Neutrophil (primary cell): ENCODE data around the gene SLC9B1.
"Not testable (repeated sequence)": the region's sequence is repeated elsewhere in the genome, so short reads cannot be mapped to it uniquely, and the experiment has no call there.

Experiments used
- H3K27ac ChIP-seq: fragments of 200-600 bp; sonication (generic); 2 replicates; pipeline ENCODE4 v1.5.1; 2016; ENCODE audit warnings: mild to moderate bottlenecking, moderate library complexity
- H3K27me3 ChIP-seq: fragments of 200-600 bp; sonication (generic); 2 replicates; pipeline ENCODE4 v1.6.0; 2016; ENCODE audit warnings: mild to moderate bottlenecking
- H3K36me3 ChIP-seq: fragments of 200-600 bp; sonication (generic); 2 replicates; pipeline ENCODE4 v1.5.1; 2017
- H3K4me1 ChIP-seq, 2 experiments: fragments of 200-600 bp in 1 of 2; sonication (generic) in 1 of 2; 1 replicate in 1 of 2; 2 replicates in 1 of 2; pipeline versions ENCODE4 v1.5.1 to v1.6.1; 2013 to 2016; ENCODE audit warnings: low read depth in 1 of 2, low read length in 1 of 2, mild to moderate bottlenecking in 1 of 2, moderate library complexity in 1 of 2; ENCODE audit not compliant: control insufficient read depth in 1 of 2, insufficient read depth in 1 of 2
- H3K4me3 ChIP-seq, 2 experiments: fragments of 200-600 bp in 1 of 2; sonication (generic) in 1 of 2; 1 replicate in 1 of 2; 2 replicates in 1 of 2; pipeline ENCODE4 v1.5.1; 2013 to 2016; ENCODE audit warnings: low read depth in 1 of 2, low read length in 1 of 2, mild to moderate bottlenecking in 1 of 2, moderate library complexity in 1 of 2
- H3K9me3 ChIP-seq: fragments of 200-600 bp; sonication (generic); 2 replicates; pipeline ENCODE4 v1.5.1; 2016
- TF ChIP-seq, protein P1 (sequence below): fragments of 200-600 bp; sonication (generic); IDR thresholded peaks from 2 replicates; pipeline ENCODE4 v1.5.1; 2016; ENCODE audit warnings: antibody characterized with exemption

SLC9B1 gene

DNA sequence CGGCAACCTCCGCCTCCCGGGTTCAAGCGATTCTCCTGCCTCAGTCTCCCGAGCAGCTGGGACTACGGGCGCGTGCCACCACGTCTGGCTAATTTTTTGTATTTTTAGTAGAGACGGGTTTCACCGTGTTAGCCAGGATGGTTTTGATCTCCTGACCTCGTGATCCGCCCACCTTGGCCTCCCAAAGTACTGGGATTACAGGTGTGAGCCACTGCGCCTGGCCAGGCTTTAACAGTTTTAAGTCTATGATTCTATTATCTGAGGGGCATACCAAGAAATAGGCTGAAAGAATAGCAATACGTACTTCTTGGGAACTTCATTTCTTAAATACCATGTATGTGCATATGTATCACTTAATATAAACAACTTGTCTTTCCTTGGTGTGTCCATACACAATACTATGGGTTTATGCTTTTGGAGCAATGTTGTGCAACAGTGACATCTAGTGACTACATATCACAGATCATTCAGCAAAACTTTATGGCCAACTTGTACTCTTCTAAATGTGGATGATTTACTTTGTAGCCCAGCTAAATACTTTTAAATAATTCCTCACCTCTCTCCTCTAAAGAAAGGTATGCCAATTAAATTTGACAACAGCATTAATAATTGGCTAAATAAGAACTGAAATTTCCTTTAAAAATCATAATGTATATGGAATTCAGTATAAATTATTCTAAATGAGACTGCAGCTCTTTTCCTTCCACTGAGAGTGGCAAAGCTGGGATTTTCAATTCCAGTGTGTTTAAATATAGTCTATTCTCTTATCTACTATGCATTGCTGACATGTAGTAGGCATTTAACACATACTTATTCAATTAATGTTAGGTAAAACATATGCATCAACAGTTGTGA lies 10.4 kb downstream of the SLC9B1 start:
- H3K4me3 ChIP-seq: no peak overlapping the region
- H3K27me3 ChIP-seq: no peaks in the 10 kb centered on the region
- no peak overlapping the region for H3K27ac ChIP-seq
- no peaks in the 10 kb centered on the region for H3K4me1 ChIP-seq
- TF ChIP-seq, protein P1, sequence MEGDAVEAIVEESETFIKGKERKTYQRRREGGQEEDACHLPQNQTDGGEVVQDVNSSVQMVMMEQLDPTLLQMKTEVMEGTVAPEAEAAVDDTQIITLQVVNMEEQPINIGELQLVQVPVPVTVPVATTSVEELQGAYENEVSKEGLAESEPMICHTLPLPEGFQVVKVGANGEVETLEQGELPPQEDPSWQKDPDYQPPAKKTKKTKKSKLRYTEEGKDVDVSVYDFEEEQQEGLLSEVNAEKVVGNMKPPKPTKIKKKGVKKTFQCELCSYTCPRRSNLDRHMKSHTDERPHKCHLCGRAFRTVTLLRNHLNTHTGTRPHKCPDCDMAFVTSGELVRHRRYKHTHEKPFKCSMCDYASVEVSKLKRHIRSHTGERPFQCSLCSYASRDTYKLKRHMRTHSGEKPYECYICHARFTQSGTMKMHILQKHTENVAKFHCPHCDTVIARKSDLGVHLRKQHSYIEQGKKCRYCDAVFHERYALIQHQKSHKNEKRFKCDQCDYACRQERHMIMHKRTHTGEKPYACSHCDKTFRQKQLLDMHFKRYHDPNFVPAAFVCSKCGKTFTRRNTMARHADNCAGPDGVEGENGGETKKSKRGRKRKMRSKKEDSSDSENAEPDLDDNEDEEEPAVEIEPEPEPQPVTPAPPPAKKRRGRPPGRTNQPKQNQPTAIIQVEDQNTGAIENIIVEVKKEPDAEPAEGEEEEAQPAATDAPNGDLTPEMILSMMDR: peak; percentile 51
- H3K36me3 ChIP-seq: no peaks in the 10 kb centered on the region
- H3K9me3 ChIP-seq: no peaks in the 10 kb centered on the region

DNA sequence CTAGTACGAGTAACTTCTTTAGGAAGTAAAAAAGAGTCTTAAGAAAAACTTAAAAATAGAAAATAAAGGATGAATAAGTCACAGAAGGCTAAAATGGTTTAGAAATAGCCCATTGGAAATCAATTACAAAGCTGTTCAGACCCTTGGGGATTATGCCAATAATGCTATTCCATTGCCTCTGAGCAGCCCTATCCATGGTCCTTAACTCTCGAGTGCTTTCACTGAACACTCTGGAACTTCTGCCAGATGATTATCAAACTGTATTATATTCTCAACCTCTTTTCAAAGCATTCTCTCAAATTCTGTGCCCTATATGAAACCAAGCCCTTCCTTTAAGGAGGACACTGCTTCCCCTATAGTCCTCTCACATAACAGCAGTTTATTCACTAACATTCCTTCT lies 17.0 kb downstream of the SLC9B1 start:
- Histone ChIP-seq H3K4me3 (no peak overlapping the region), H3K9me3 (no peaks in the 10 kb centered on the region), H3K36me3 (no peaks in the 10 kb centered on the region), H3K4me1 (no peaks in the 10 kb centered on the region), H3K27me3 (no peaks in the 10 kb centered on the region), H3K27ac (no peak overlapping the region)
- TF ChIP-seq, protein P1: no peak

DNA sequence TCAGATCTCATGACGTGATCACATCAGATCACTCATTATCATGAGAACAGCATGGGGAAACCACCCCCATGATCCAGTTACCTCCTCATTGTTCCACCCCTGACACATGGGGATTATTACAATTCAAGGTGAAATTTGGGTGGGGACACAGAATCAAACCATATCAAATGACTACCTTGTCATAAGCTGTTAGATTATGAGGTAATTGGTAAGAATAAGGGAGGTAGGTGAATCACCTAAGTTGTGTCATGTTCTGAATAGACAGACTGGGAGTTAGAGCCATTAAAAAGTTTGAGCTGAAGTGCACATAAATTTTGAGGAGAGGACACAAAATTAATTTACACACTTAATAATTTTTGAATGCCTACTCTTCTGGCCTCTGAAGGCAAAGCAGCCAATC lies 24.7 kb downstream of the SLC9B1 start:
- Histone ChIP-seq H3K4me1 (no peaks in the 10 kb centered on the region), H3K36me3 (no peaks in the 10 kb centered on the region), H3K27ac (no peak overlapping the region), H3K27me3 (no peaks in the 10 kb centered on the region), H3K4me3 (no peak overlapping the region), H3K9me3 (no peaks in the 10 kb centered on the region)
- TF ChIP-seq, protein P1: no peak

DNA sequence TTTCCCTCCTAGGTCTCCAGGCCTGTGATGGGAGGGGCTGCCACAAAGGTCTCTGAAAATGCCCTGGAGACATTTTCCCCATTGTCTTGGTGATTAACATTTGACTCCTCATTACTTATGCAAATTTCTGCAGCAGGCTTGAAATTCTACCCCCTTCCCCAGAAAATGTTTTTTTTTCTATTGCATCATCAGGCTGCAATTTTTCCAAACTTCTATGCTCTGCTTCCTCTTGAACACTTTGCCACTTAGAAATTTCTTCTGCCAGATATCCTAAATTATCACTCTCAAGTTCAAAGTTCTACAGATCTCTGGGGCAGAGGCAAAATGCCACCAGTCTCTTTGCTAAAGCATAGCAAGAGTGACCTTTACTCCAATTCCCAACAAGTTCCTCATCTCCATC lies 25.5 kb downstream of the SLC9B1 start:
- H3K4me3 ChIP-seq, H3K9me3 ChIP-seq, H3K27ac ChIP-seq, H3K4me1 ChIP-seq, H3K36me3 ChIP-seq, H3K27me3 ChIP-seq: not testable (repeated sequence)

DNA sequence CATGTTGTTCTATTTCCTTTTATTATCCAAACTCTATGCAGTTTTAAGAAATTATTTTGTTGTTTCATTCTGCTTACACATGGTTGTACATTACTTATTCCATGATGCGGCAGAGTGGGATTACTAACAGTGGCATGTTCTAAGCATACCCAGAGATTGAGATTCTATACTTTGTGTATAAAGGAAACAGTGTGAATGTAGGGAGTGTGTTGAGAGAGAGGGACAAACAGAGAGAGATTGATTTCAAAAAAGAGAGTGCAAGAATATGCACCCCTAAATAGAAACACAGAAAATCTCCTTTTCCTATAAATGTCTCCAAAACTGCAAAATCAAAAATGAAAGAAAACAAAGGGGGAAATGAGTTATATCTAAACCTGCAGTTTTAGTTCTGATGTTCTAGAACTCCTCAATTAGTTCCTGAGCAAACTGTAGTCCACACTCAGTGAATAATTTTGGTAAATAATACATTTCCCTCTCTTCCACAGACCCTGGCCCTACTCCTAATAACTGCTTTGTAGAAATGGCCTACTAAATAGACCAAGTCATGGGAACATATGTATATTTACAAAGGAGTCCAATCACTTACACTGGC lies 31.0 kb downstream of the SLC9B1 start:
- H3K27ac ChIP-seq: no peak overlapping the region
- no peak overlapping the region for H3K4me3 ChIP-seq
- TF ChIP-seq, protein P1: no peak
- H3K9me3 ChIP-seq: no peaks in the 10 kb centered on the region
- H3K27me3 ChIP-seq: no peaks in the 10 kb centered on the region
- no peaks in the 10 kb centered on the region for H3K4me1 ChIP-seq
- no peaks in the 10 kb centered on the region for H3K36me3 ChIP-seq

DNA sequence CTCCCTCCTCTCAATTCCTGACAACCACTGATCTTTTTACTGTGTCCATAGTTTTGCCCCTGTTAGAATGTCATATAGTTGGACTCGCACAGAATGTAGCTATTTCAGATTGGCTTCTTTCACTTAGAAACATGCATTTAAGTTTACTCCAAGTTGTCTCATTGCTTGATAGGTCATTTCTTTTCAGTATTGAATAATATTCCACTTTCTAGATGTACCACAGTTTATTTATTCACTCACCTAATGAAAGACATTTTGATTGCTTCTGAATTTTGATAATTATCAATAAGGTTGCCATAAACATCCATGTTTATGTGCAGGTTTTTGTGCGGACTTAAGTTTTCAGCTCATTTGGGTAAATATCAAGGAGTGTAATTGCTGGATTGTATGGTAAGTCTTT lies 38.5 kb downstream of the SLC9B1 start:
- H3K9me3 ChIP-seq: no peaks in the 10 kb centered on the region
- H3K4me3 ChIP-seq: no peak overlapping the region
- no peaks in the 10 kb centered on the region for H3K36me3 ChIP-seq
- no peaks in the 10 kb centered on the region for H3K27me3 ChIP-seq
- TF ChIP-seq, protein P1: no peak
- no peak overlapping the region for H3K27ac ChIP-seq
- H3K4me1 ChIP-seq: no peaks in the 10 kb centered on the region

DNA sequence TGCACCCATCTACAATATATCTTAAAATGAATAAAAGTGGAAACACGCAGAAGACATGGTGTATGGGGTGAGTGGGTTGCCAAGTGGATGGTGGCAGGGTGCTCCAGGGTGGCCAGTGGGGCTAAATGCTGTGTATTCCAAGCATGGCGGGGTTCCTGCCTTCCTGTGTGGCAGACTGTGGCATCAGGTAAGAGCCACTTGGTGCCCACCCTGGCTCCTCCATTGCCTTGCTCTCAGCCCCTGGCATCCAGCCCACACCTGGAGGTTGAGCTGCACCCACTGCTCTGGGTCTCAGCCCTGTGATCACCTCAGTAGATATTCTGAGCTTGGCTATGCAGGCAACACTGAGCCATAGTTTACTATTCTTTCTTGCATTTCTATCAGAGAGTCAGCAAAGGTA lies 57.7 kb downstream of the SLC9B1 start:
- not testable (repeated sequence) for H3K4me3 ChIP-seq, H3K27ac ChIP-seq, H3K27me3 ChIP-seq, H3K9me3 ChIP-seq, H3K4me1 ChIP-seq, H3K36me3 ChIP-seq
